Fibroblast of lung (primary cell): Measurements from ENCODE around the gene CLDN19. TPM values are rescaled to one million over a fixed set of nuclear protein-coding genes. Genes with fewer than 3 reads are reported as not detected.

ENCODE experiments used
- DNase-seq, 2 donors: peaks; one replicate each; pipeline versions ENCODE4 v3.0.0 to v3.0.0-alpha.2; 2010; ENCODE audit warnings: low read depth in 2 of 2
- H2AFZ ChIP-seq: 2 replicates; pipeline ENCODE4 v1.5.1; 2012; ENCODE audit warnings: low read length, control low read depth, inconsistent platforms
- H3K27ac ChIP-seq: 2 replicates; pipeline ENCODE4 v1.5.1; 2011; ENCODE audit warnings: low read length, control low read depth; ENCODE audit not compliant: insufficient read depth
- H3K27me3 ChIP-seq: 2 replicates; pipeline ENCODE4 v1.5.1; 2011; ENCODE audit warnings: mild to moderate bottlenecking, low read length; ENCODE audit not compliant: control insufficient read depth, insufficient read depth
- H3K36me3 ChIP-seq: 2 replicates; pipeline ENCODE4 v1.5.1; 2011; ENCODE audit warnings: low read length; ENCODE audit not compliant: control insufficient read depth, insufficient read depth
- H3K4me1 ChIP-seq: 2 replicates; pipeline ENCODE4 v1.5.1; 2011; ENCODE audit warnings: low read length; ENCODE audit not compliant: control insufficient read depth, insufficient read depth; ENCODE audit errors: extremely low read depth
- H3K4me2 ChIP-seq: 2 replicates; pipeline ENCODE4 v1.5.1; 2011; ENCODE audit warnings: low read length, control low read depth; ENCODE audit not compliant: insufficient read depth; ENCODE audit errors: extremely low read depth
- H3K4me3 ChIP-seq, 4 experiments: fragments of 200-600 bp in 1 of 4; sonication (generic) in 1 of 4; replicated peaks in 1 of 4; 2 replicates each; pipeline ENCODE4 v1.5.1; 2011 to 2016; ENCODE audit warnings: low read length in 4 of 4, low read depth in 3 of 4, mild to moderate bottlenecking in 3 of 4, control low read depth in 2 of 4, inconsistent platforms in 1 of 4, mixed read lengths in 1 of 4; ENCODE audit not compliant: insufficient read depth in 1 of 4; ENCODE audit errors: control extremely low read depth in 1 of 4
- H3K79me2 ChIP-seq: 2 replicates; pipeline ENCODE4 v1.5.1; 2012; ENCODE audit warnings: mild to moderate bottlenecking, low read length, inconsistent platforms; ENCODE audit not compliant: control insufficient read depth, insufficient read depth
- H3K9ac ChIP-seq: 2 replicates; pipeline ENCODE4 v1.5.1; 2011; ENCODE audit warnings: mild to moderate bottlenecking, low read length, control low read depth; ENCODE audit not compliant: insufficient read depth
- H3K9me3 ChIP-seq: 2 replicates; pipeline ENCODE4 v1.5.1; 2012; ENCODE audit warnings: low read depth, low read length; ENCODE audit not compliant: control insufficient read depth, insufficient read depth
- H4K20me1 ChIP-seq: 2 replicates; pipeline ENCODE4 v1.5.1; 2011; ENCODE audit warnings: low read length; ENCODE audit not compliant: control insufficient read depth, insufficient read depth; ENCODE audit errors: extremely low read depth
- CTCF ChIP-seq, 2 donors: IDR thresholded peaks in 1 of 2; conservative IDR thresholded peaks in 1 of 2; 1 replicate in 1 of 2; 2 replicates in 1 of 2; pipeline ENCODE4 v1.5.1; 2011 to 2012; ENCODE audit warnings: low read length in 2 of 2, control low read depth in 1 of 2, inconsistent platforms in 1 of 2, low read depth in 1 of 2, mild to moderate bottlenecking in 1 of 2
- EZH2 ChIP-seq: IDR thresholded peaks from 2 replicates; pipeline ENCODE4 v1.5.1; 2012; ENCODE audit warnings: low read length, control low read depth, mild to moderate bottlenecking; ENCODE audit errors: missing control alignments
- polyA plus RNA-seq, 2 donors: library from polyadenylated mRNA; depleted of rRNA in 1 of 2; stranded (reverse) in 1 of 2; unstranded in 1 of 2; fragments of >200 nt; gene quantifications; 2 replicates each; pipeline ENCODE4 v1.2.1, GENCODE V29; 2011 to 2012; ENCODE audit warnings: missing spikeins in 1 of 2
- total RNA-seq: library from RNA; depleted of rRNA; stranded (reverse); fragments of >200 nt; gene quantifications from 2 replicates; pipeline ENCODE4 v1.2.1, GENCODE V29; 2014

CLDN19 gene
- total and polyA plus RNA-seq, 2 donors (not counting 1 experiment from before 2014, with no cell fraction given): not detected

DNA sequence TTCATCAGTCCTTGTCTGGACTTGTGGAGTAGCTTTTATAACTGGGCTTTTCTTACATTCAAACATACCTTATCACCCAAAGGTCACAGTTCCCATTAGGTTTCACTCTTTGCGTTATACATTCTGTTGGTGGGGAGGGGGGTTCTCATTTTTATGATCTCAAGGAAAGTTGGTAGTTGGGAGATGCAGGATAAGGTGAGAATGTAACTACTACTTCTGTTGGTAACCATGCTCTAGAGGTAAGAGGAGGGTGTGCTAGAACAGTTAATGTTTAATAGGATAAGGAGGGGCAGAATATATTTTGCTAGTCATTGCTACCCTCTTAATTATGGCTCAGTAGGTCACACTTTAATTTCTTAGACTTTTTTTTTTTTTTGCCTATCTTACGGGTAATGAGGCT lies 47.1 kb downstream of the CLDN19 start:
- H3K4me3 ChIP-seq: no peak overlapping the region
- peaks cover 6% of the 10 kb centered on the region for H3K36me3 ChIP-seq
- H3K4me2 ChIP-seq: no peak overlapping the region
- no peak overlapping the region for H3K9ac ChIP-seq
- no peak overlapping the region for H3K27ac ChIP-seq
- TF ChIP-seq EZH2 (no peak), CTCF (conservative IDR thresholded peaks at IDR 0.05 in 1 of 2, IDR thresholded peaks at IDR 0.05 in 1 of 2; ENCODE audit: low read depth in 1 of 2, low read length in 2 of 2) (no peak)
- DNase-seq: no peak
- H4K20me1 ChIP-seq: peaks cover 2% of the 10 kb centered on the region
- H3K27me3 ChIP-seq: no peaks in the 10 kb centered on the region
- H3K4me1 ChIP-seq: no peaks in the 10 kb centered on the region
- H2AFZ ChIP-seq: no peak overlapping the region
- no peaks in the 10 kb centered on the region for H3K9me3 ChIP-seq
- peaks cover 88% of the 10 kb centered on the region for H3K79me2 ChIP-seq

DNA sequence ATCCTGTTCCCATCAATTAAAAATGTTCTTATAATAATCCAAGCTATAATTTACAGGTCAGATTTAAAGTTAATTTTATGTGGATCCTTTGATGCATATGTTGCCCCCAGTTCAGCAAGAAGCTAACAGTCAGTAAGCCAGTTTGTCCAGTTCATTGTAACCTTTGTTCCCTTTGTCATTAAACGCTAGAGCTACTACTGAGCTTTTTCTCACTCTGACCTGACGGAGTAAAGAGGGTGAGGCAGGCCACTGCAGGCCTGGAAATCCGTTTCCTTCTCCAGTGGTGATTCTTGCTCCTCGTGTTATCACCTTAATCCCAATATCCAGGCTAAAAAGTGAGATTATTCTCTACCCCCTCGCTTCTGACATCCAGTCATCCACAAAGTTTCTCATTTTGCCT lies 47.6 kb downstream of the CLDN19 start:
- TF ChIP-seq CTCF (conservative IDR thresholded peaks at IDR 0.05 in 1 of 2, IDR thresholded peaks at IDR 0.05 in 1 of 2; ENCODE audit: low read depth in 1 of 2, low read length in 2 of 2) (no peak), EZH2 (no peak)
- H3K9ac ChIP-seq: no peak overlapping the region
- peaks cover 91% of the 10 kb centered on the region for H3K79me2 ChIP-seq
- no peak overlapping the region for H3K4me2 ChIP-seq
- no peak overlapping the region for H2AFZ ChIP-seq
- no peak for DNase-seq
- no peaks in the 10 kb centered on the region for H3K27me3 ChIP-seq
- H3K4me1 ChIP-seq: no peaks in the 10 kb centered on the region
- H3K4me3 ChIP-seq: no peak overlapping the region
- peaks cover 4% of the 10 kb centered on the region for H4K20me1 ChIP-seq
- H3K9me3 ChIP-seq: no peaks in the 10 kb centered on the region
- no peak overlapping the region for H3K27ac ChIP-seq
- peaks cover 6% of the 10 kb centered on the region for H3K36me3 ChIP-seq

GRCh38 chr1:42691157-42691498 lies 48.9 kb downstream of the CLDN19 start:
- Histone ChIP-seq H3K27ac (no peak overlapping the region), H3K79me2 (peaks cover 99% of the 10 kb centered on the region), H3K4me2 (no peak overlapping the region), H4K20me1 (peaks cover 4% of the 10 kb centered on the region), H3K4me1 (no peaks in the 10 kb centered on the region), H3K9ac (no peak overlapping the region), H3K36me3 (peaks cover 2% of the 10 kb centered on the region), H3K27me3 (no peaks in the 10 kb centered on the region), H2AFZ (no peak overlapping the region), H3K9me3 (no peaks in the 10 kb centered on the region), H3K4me3 (no peak overlapping the region)
- DNase-seq: no peak
- TF ChIP-seq EZH2 (no peak), CTCF (conservative IDR thresholded peaks at IDR 0.05 in 1 of 2, IDR thresholded peaks at IDR 0.05 in 1 of 2; ENCODE audit: low read depth in 1 of 2, low read length in 2 of 2) (no peak)
